ENCODE results near the gene USP3. TPM values are rescaled to one million over a fixed set of nuclear protein-coding genes. Genes with fewer than 3 reads are reported as not detected.

The USP3 gene
- total and polyA plus RNA-seq, 2 of the 13 experiments (the other 11 are each of a cell fraction or from before 2014, with no cell fraction given): 14.3 to 61.2 TPM

DNA sequence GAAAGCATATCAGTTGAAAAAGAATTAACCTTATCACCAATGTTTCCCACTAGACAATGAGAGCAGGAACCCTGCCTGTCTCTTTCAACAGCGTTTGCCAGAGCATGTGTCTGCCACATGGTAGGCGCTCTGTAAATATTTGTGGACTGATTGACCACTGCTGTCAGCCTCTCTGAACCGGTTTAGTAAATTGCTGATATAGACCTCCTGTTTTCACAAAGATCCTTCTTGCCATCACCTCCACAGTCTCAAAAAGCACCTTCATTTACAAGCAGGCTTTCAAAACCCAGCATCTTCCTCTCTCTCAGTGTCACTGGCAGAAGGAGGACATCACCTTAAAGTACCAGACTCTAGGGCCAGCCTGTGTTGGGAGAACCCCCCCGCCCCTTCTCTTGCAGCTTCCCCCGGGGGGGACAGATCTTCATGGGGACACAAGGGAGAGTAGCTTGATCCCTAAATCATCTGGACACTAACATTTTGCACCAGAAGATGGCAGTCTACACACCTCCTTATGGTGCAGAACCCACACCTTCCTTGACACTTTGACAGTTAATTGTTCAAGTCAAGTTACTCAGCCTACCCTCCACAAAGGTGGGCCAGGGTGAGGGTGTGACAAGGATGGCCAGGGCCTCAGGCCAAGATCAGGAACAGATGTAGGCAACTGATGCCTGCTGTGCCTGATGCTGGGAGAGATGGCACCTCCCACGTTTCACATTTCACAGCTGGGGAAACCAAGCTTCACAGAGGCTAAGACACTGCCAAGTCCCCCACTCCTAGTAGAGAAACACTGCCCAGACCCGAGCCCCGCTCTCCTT, 37.8 kb upstream of the USP3 start (continued):
- TF ChIP-seq HMGXB3 (CRISPR knock-in tag; IDR thresholded peaks at IDR 0.05; ENCODE audit: borderline replicate concordance): peak; percentile 85
- TF ChIP-seq SOX6 (IDR thresholded peaks at IDR 0.05): no peak
- TF ChIP-seq SOX6 (CRISPR knock-in tag; IDR thresholded peaks at IDR 0.05): peak; percentile 92
- TF ChIP-seq CENPBD1 (CRISPR knock-in tag; IDR thresholded peaks at IDR 0.05; ENCODE audit: borderline replicate concordance, low read depth): no peak
- no peak for TF ChIP-seq ELF1 (CRISPR knock-in tag; IDR thresholded peaks at IDR 0.05)
- TF ChIP-seq REL (CRISPR knock-in tag; conservative IDR thresholded peaks at IDR 0.05): no peak
- TF ChIP-seq SATB2 (CRISPR knock-in tag; IDR thresholded peaks at IDR 0.05): no peak
- no peak for TF ChIP-seq EZH2 (conservative IDR thresholded peaks at IDR 0.05; ENCODE audit: low read depth, low read length)
- TF ChIP-seq, protein P1, sequence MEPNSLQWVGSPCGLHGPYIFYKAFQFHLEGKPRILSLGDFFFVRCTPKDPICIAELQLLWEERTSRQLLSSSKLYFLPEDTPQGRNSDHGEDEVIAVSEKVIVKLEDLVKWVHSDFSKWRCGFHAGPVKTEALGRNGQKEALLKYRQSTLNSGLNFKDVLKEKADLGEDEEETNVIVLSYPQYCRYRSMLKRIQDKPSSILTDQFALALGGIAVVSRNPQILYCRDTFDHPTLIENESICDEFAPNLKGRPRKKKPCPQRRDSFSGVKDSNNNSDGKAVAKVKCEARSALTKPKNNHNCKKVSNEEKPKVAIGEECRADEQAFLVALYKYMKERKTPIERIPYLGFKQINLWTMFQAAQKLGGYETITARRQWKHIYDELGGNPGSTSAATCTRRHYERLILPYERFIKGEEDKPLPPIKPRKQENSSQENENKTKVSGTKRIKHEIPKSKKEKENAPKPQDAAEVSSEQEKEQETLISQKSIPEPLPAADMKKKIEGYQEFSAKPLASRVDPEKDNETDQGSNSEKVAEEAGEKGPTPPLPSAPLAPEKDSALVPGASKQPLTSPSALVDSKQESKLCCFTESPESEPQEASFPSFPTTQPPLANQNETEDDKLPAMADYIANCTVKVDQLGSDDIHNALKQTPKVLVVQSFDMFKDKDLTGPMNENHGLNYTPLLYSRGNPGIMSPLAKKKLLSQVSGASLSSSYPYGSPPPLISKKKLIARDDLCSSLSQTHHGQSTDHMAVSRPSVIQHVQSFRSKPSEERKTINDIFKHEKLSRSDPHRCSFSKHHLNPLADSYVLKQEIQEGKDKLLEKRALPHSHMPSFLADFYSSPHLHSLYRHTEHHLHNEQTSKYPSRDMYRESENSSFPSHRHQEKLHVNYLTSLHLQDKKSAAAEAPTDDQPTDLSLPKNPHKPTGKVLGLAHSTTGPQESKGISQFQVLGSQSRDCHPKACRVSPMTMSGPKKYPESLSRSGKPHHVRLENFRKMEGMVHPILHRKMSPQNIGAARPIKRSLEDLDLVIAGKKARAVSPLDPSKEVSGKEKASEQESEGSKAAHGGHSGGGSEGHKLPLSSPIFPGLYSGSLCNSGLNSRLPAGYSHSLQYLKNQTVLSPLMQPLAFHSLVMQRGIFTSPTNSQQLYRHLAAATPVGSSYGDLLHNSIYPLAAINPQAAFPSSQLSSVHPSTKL (CRISPR knock-in tag; IDR thresholded peaks at IDR 0.05): peak; percentile 90
- peak; percentile 59; the same call in 1 of the 2 replicates for TF ChIP-seq CBX5 (CRISPR knock-in tag; IDR thresholded peaks at IDR 0.05; ENCODE audit: borderline replicate concordance)
- TF ChIP-seq RFX5 (IDR thresholded peaks at IDR 0.05; ENCODE audit: low read depth, low read length): no peak
- no peak for TF ChIP-seq ZNF468 (CRISPR knock-in tag; IDR thresholded peaks at IDR 0.05)
- TF ChIP-seq ZNF768 (CRISPR knock-in tag; IDR thresholded peaks at IDR 0.05): no peak
- no peak for TF ChIP-seq HOXA9 (CRISPR knock-in tag; IDR thresholded peaks at IDR 0.05; ENCODE audit: borderline replicate concordance)
- no peak for TF ChIP-seq U2AF2 (IDR thresholded peaks at IDR 0.05; ENCODE audit: low read depth, low read length)
- no peak for TF ChIP-seq ATRX (CRISPR knock-in tag; IDR thresholded peaks at IDR 0.05; ENCODE audit: borderline replicate concordance)
- no peak for TF ChIP-seq MTA1 (CRISPR knock-in tag; IDR thresholded peaks at IDR 0.05; ENCODE audit: borderline replicate concordance)
- TF ChIP-seq ARNT (IDR thresholded peaks at IDR 0.05): no peak
- TF ChIP-seq ARHGAP35 (CRISPR knock-in tag; IDR thresholded peaks at IDR 0.05; ENCODE audit: borderline replicate concordance): no peak
- TF ChIP-seq ZFP37 (CRISPR knock-in tag; IDR thresholded peaks at IDR 0.05; ENCODE audit: borderline replicate concordance): peak; percentile 35; the same call in 1 of the 2 replicates
- no peak for TF ChIP-seq BHLHE40 (IDR thresholded peaks at IDR 0.05; ENCODE audit: low read length)
- peak; percentile 78; the same call in 1 of the 2 replicates for TF ChIP-seq ZNF709 (CRISPR knock-in tag; IDR thresholded peaks at IDR 0.05)

Measured in HepG2 (cell line).